PC-9 (cell line): ENCODE data around the gene CPT1B.

Source experiments
- EZH2 ChIP-seq: fragments of 200-600 bp; sonication (generic); IDR thresholded peaks from 2 replicates; pipeline ENCODE4 v1.8.0; 2017; ENCODE audit warnings: antibody characterized with exemption, low read depth
- TF ChIP-seq, protein P1 (sequence below): fragments of 200-600 bp; sonication (generic); conservative IDR thresholded peaks from 2 replicates; pipeline ENCODE4 v1.6.1; 2017; ENCODE audit warnings: mixed run types, antibody characterized with exemption, mild to moderate bottlenecking, moderate library complexity

DNA sequence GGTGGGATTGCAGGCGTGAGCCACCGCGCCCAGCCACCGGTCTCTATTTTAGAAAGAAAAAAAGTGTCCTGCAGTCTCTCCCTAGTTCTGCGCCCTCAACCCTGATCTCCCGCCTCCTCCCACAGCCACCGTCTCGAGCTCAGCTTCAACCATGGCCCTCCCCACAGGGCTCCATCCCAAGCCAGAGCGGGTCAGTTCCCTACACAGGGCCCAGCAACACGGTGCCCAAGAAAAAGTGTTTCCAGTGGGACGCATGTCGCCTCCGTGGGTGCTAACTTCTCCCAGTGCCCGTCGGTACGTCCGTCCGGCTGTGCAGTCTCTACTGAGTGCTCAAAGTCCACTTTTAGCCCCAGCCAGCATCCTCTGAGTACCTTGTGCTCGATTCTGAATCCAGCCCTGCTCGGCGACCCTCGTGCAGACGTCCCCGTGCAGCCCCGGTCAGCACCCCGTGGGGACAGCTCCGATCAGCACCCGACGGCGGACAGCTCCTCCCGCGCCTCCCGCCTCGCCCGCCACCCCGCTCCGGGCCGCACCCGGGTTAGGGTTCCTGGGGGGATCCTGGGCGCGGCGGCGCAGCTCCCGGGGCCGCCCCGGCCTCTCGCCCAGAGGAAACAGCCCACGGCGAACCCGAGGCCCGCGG, 21.7 kb upstream of the CPT1B start:
- TF ChIP-seq, protein P1, sequence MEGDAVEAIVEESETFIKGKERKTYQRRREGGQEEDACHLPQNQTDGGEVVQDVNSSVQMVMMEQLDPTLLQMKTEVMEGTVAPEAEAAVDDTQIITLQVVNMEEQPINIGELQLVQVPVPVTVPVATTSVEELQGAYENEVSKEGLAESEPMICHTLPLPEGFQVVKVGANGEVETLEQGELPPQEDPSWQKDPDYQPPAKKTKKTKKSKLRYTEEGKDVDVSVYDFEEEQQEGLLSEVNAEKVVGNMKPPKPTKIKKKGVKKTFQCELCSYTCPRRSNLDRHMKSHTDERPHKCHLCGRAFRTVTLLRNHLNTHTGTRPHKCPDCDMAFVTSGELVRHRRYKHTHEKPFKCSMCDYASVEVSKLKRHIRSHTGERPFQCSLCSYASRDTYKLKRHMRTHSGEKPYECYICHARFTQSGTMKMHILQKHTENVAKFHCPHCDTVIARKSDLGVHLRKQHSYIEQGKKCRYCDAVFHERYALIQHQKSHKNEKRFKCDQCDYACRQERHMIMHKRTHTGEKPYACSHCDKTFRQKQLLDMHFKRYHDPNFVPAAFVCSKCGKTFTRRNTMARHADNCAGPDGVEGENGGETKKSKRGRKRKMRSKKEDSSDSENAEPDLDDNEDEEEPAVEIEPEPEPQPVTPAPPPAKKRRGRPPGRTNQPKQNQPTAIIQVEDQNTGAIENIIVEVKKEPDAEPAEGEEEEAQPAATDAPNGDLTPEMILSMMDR: no peak
- TF ChIP-seq EZH2: peak; percentile 83; the same call in 1 of the 2 replicates
